Muscle of back (tissue), 11 donors: Measurements from ENCODE around the gene B4GALT5. TPM values are rescaled to one million over a fixed set of nuclear protein-coding genes. Genes with fewer than 3 reads are reported as not detected.

Experiments used
- DNase-seq, 3 donors: peaks; one replicate each; pipeline versions ENCODE4 v3.0.0 to v3.0.0-alpha.2; 2013
- polyA plus RNA-seq, 10 donors: library from polyadenylated mRNA; unstranded; fragments of 120-200 nt; gene quantifications; one replicate each; pipeline ENCODE4 v1.2.1, GENCODE V29; 2013; ENCODE audit not compliant: insufficient read length in 10 of 10

Gene B4GALT5
- polyA plus RNA-seq, 10 donors = 31.7 to 40.5 (median 34.7) TPM

DNA sequence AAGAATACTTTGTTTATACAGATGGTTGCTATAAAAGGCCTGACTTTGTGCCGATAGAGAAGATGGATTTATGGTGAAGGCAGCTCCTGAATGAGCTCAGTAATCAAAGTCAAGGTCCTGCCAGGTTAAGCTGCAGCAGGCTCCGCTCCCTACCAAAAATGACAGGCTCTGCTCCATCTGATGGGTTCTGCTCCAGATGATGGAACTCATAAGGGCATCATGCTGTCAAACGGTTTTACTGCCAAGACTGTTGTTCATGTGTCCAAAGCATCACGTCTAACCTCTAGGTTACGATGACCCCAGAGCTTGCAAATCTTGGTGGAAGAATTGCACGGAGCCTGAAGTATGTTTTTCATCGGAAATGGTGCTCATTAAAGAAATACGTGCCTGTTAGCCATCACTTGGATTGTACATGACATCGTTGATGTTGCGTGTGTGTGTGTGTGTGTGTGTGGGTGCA, 126.5 kb downstream of the B4GALT5 start:
- DNase-seq = peak in 1 of 3 donors; percentile 63

DNA sequence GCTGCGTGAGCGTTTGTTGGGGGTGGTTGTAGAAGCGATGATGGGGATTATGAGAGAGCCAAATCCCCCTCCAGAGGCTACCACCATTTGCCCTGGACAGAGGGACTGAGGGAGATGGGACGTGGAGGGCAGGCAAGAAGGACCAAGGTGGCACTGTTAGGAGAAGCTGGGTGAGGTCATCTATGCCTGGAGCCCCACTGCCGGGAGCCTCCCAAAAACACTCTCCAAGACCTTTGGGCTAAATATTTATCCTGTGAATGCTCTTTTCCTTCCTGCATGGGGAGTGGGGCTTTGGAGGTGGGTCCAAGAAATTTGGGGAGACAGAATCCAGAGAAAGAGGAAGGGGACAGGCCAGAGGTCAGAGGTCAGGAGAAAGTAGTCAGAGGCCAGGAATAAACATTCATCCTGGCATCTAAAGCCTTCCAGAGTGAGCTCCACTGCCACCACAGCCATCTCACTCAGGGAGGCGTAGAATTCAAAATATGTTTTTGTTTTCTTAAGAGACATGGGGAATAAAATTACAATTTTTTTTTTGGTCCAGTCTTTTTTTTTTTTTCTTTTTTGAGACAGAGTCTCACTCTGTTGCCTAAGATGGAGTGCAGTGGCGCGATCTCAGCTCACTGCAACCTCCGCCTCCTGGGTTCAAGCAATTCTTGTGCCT, 128.0 kb downstream of the B4GALT5 start:
- peak in 1 of 3 donors; percentile 11 for DNase-seq

DNA sequence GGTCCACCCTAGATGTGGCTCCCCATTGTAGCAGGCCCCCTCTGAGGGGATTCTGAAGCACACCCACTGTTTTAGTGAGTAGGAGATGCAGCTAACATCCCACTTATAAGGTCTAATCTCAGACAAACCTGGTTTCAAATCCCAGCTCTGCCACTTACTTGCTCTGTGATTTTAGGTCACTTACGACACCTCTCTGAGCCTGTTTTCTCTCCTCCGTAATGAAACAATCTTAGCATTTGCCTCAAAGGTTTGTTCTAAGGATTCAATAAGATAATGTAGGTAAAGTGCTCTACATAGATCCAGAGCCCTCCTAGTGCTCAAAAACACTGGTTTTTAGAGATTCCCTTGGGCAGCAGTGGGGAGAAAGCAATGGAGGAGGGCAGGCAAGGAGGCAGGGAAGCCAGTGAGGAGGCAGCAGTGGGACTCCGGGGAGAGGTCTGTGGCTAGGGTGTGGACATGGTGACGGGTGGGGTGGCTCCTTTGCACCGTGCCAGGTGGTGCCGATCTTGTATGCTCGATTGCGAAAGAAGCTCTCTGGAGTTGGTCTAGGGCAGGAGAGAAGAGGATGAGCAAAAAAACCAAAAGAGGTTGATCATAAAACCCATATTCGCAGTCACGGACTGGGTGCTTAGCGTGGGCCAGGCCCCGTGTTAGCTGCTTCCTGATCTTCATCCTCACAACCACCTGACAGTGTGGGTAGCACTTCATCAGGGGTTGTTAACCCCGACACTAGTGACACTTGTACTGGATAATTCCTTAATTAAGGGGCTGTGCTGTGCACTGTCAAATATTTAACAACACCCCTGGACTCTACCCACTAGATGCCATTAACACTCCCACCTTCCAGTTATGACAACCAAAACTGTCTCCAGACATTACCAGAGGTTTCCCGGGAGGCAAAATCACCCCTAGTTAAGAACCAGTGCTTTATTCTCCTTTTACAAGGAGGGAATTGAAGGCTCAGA, 129.0 kb downstream of the B4GALT5 start:
- DNase-seq = no peak

DNA sequence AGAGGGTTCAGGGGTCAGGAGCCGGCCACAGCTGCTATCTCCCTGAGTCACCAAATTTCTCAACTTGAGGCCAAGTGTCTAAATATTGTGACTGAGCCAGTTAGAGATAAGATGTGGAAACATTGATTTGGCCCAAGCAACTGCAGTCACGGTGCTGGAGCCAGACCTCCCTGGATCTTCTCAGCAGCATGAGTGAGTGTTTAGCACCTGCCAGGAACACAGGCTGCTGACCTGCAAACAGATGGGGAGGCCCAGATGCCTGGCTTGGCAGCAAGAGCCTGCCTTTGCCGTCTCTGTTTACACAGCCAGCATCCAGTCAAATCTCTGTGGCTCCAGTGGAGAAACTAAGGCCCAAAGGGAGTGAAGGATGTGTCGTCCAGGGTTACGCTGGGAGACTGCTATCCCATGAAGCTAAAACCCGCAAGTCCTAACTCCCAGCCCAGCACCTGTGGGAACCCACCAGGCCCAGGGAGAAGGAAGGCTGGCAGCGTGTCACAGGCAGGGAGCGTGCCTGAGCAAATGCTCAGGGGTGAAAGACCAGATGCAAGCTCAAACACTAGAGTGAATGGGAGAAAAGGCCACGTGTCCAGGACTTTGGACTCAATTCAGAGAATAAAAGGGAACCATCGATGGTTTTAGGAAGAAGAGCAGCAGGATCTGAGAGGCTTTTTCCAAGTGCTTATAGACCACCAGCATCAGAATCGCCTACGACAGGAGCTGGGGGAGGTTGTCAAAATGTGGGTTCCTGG, 129.8 kb downstream of the B4GALT5 start:
- peak; percentile 85 to 96 (median 88) for DNase-seq

DNA sequence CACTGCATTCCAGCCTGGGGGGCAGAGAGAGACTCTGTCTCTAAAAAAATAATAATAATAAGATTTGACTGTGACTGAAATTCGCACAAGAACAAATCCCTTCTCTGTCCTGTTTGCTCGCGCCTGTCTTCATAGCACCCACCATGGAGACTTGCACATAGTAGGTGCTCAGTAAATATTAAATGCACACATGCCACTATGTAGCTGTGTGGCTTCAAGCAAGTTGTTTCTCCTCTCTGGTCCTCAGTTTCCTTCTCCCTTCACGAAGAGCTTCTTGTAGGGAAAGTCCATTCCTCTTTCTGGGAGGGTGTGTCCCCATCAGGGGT, 130.4 kb downstream of the B4GALT5 start:
- DNase-seq = no peak

Other genes with a start within 250 kb of the B4GALT5 start
- gene KCNB1, start 231.2 kb downstream of the B4GALT5 start, polyA plus RNA-seq = 10 to 100 TPM in 3 of 10 donors, 1 to 10 TPM in 7; 5.2 to 15.7 (median 8.2) TPM
- 10 to 100 TPM; 24.8 to 39.0 (median 28.7) TPM for gene PTGIS, start 145.7 kb downstream of the B4GALT5 start, polyA plus RNA-seq
- gene SLC9A8, start 99.0 kb upstream of the B4GALT5 start, polyA plus RNA-seq = 1 to 10 TPM; 3.9 to 7.1 (median 5.2) TPM
- 1 to 10 TPM; 4.7 to 6.7 (median 5.4) TPM for gene SPATA2, start 201.7 kb upstream of the B4GALT5 start, polyA plus RNA-seq
- gene RNF114, start 222.5 kb upstream of the B4GALT5 start, polyA plus RNA-seq = 10 to 100 TPM; 32.1 to 55.7 (median 41.7) TPM